Gastrocnemius medialis (tissue), 4 donors: Measurements from ENCODE around the gene HLA-A.

Experiments
- POLR2A ChIP-seq, 2 donors: fragments of 450-650 bp; IDR thresholded peaks; one replicate each; pipeline ENCODE4 v1.6.1; 2017; ENCODE audit warnings: antibody characterized with exemption in 2 of 2, mild to moderate bottlenecking in 2 of 2, moderate library complexity in 2 of 2
- TF ChIP-seq, protein P1 (sequence below), 5 experiments: fragments of 450-650 bp in 3 of 5; fragments of 200-600 bp in 2 of 5; sonication (generic) in 2 of 5; IDR thresholded peaks in 4 of 5; conservative IDR thresholded peaks in 1 of 5; 1 replicate in 4 of 5; 2 replicates in 1 of 5; pipeline ENCODE4 v1.5.1; 2016 to 2019; ENCODE audit warnings: antibody characterized with exemption in 5 of 5, mild to moderate bottlenecking in 3 of 5, moderate library complexity in 3 of 5

DNA sequence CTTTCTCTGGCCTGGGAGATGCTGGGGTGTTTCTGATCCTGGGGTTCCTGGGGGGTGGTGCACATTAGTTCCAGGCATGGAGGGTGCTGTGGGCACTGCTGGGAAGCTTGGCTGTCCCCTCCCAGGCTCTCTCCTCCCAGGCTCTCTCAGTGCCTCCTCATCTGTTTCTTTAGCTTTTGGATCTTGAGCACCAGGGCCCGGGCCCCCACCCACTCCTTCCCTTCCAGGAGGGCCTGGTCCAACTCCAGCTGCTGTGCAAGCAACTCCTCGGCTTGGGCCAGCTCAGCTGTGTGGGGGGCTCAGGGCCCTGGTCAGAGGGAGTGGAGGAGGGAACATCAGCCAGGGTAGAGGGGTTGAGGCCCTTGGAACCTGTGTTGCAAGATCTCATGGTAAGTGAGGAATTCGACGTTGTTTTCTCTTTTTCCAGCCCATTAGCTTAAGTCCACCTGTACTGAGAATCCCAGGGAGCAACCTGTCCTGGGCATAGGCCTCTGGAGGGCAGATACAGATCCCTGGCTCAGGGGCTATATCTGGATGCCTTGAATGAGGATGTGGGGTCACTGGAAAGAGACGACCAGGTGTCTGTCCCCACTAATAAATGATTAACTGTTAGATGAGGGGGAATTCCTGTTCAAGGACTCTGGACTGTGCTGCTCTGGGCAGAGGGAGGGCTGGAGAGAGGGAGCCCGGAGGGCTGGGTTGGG, 34.5 kb upstream of the HLA-A start:
- TF ChIP-seq, protein P1, sequence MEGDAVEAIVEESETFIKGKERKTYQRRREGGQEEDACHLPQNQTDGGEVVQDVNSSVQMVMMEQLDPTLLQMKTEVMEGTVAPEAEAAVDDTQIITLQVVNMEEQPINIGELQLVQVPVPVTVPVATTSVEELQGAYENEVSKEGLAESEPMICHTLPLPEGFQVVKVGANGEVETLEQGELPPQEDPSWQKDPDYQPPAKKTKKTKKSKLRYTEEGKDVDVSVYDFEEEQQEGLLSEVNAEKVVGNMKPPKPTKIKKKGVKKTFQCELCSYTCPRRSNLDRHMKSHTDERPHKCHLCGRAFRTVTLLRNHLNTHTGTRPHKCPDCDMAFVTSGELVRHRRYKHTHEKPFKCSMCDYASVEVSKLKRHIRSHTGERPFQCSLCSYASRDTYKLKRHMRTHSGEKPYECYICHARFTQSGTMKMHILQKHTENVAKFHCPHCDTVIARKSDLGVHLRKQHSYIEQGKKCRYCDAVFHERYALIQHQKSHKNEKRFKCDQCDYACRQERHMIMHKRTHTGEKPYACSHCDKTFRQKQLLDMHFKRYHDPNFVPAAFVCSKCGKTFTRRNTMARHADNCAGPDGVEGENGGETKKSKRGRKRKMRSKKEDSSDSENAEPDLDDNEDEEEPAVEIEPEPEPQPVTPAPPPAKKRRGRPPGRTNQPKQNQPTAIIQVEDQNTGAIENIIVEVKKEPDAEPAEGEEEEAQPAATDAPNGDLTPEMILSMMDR (IDR thresholded peaks at IDR 0.05 in 4 of 5, conservative IDR thresholded peaks at IDR 0.05 in 1 of 5) = no peak
- no peak for TF ChIP-seq POLR2A (IDR thresholded peaks at IDR 0.05)
